Mesenchymal stem cell (in vitro differentiated cells and primary cell): ENCODE results near the gene KIF18A.
A peak's percentile ranks its signal among the peaks of the same experiment; 100 is the strongest.

Experiments
- DNase-seq: peaks from one replicate; pipeline ENCODE4 v3.0.0-alpha.2; 2013
- H2AFZ ChIP-seq: one replicate; pipeline ENCODE4 v1.6.1; 2013; ENCODE audit warnings: low read depth, mild to moderate bottlenecking, control low read depth, inconsistent platforms, low read length, moderate library complexity
- H2AK5ac ChIP-seq: 2 replicates; pipeline ENCODE4 v1.6.1; 2013; ENCODE audit warnings: low read length, moderate library complexity, mild to moderate bottlenecking, inconsistent platforms; ENCODE audit not compliant: severe bottlenecking
- H2BK120ac ChIP-seq: one replicate; pipeline ENCODE4 v1.6.1; 2013; ENCODE audit warnings: low read depth, mild to moderate bottlenecking, inconsistent platforms, low read length, moderate library complexity
- H2BK12ac ChIP-seq, 2 experiments: one replicate each; pipeline ENCODE4 v1.6.1; 2013; ENCODE audit warnings: inconsistent platforms in 2 of 2, low read length in 2 of 2, mild to moderate bottlenecking in 2 of 2, moderate library complexity in 2 of 2, control low read depth in 1 of 2
- H2BK15ac ChIP-seq: one replicate; pipeline ENCODE4 v1.6.1; 2013; ENCODE audit warnings: mild to moderate bottlenecking, low read depth, inconsistent platforms; ENCODE audit not compliant: poor library complexity, severe bottlenecking
- H2BK5ac ChIP-seq: 2 replicates; pipeline ENCODE4 v1.6.1; 2013; ENCODE audit warnings: low read depth, mild to moderate bottlenecking, low read length, control low read depth, inconsistent platforms; ENCODE audit not compliant: poor library complexity, severe bottlenecking
- H3K14ac ChIP-seq, 2 experiments: one replicate each; pipeline ENCODE4 v1.6.1; 2013; ENCODE audit warnings: inconsistent platforms in 2 of 2, low read length in 2 of 2, control low read depth in 1 of 2, mild to moderate bottlenecking in 1 of 2, moderate library complexity in 1 of 2
- H3K18ac ChIP-seq, 2 experiments: one replicate each; pipeline ENCODE4 v1.6.1; 2013; ENCODE audit warnings: inconsistent platforms in 2 of 2, low read length in 2 of 2, control low read depth in 1 of 2, low read depth in 1 of 2, mild to moderate bottlenecking in 1 of 2
- H3K23ac ChIP-seq, 2 experiments: one replicate each; pipeline ENCODE4 v1.6.1; 2013; ENCODE audit warnings: inconsistent platforms in 2 of 2, low read length in 2 of 2, mild to moderate bottlenecking in 2 of 2, moderate library complexity in 2 of 2, control low read depth in 1 of 2
- H3K27ac ChIP-seq: 2 replicates; pipeline ENCODE4 v1.5.1; 2013; ENCODE audit warnings: mild to moderate bottlenecking, moderate library complexity, low read length, control low read depth, inconsistent platforms; ENCODE audit not compliant: poor library complexity, severe bottlenecking
- H3K27me3 ChIP-seq, 2 experiments: 2 replicates each; pipeline versions ENCODE4 v1.6.1 to v1.7.0; 2013; ENCODE audit warnings: low read length in 2 of 2, mild to moderate bottlenecking in 2 of 2, moderate library complexity in 2 of 2, control low read depth in 1 of 2, inconsistent platforms in 1 of 2; ENCODE audit not compliant: control insufficient read depth in 1 of 2, insufficient read depth in 1 of 2
- H3K36me3 ChIP-seq, 2 experiments: 2 replicates each; pipeline versions ENCODE4 v1.6.1 to v1.7.0; 2013; ENCODE audit warnings: low read length in 2 of 2, control low read depth in 1 of 2, inconsistent platforms in 1 of 2, low read depth in 1 of 2, mild to moderate bottlenecking in 1 of 2; ENCODE audit not compliant: insufficient read depth in 2 of 2, control insufficient read depth in 1 of 2
- H3K4ac ChIP-seq, 2 experiments: one replicate each; pipeline ENCODE4 v1.6.1; 2013; ENCODE audit warnings: inconsistent platforms in 2 of 2, low read length in 2 of 2, mild to moderate bottlenecking in 2 of 2, moderate library complexity in 2 of 2, control low read depth in 1 of 2, low read depth in 1 of 2
- H3K4me1 ChIP-seq: 2 replicates; pipeline ENCODE4 v1.6.1; 2013; ENCODE audit warnings: low read depth, low read length, control low read depth; ENCODE audit not compliant: control insufficient read depth, insufficient read depth
- H3K4me2 ChIP-seq: 2 replicates; pipeline ENCODE4 v1.6.1; 2013; ENCODE audit warnings: low read length, mild to moderate bottlenecking, inconsistent platforms; ENCODE audit not compliant: poor library complexity, severe bottlenecking
- H3K4me3 ChIP-seq, 2 experiments: 2 replicates each; pipeline versions ENCODE4 v1.5.1 to v1.7.0; 2013; ENCODE audit warnings: low read length in 2 of 2, mild to moderate bottlenecking in 2 of 2, control low read depth in 1 of 2, low read depth in 1 of 2; ENCODE audit not compliant: insufficient read depth in 1 of 2
- H3K79me1 ChIP-seq: replicated peaks from 2 replicates; pipeline ENCODE4 v1.6.1; 2013; ENCODE audit warnings: mild to moderate bottlenecking, control low read depth, low read length, inconsistent platforms; ENCODE audit not compliant: poor library complexity, severe bottlenecking
- H3K9ac ChIP-seq: 2 replicates; pipeline ENCODE4 v1.7.0; 2013; ENCODE audit warnings: mild to moderate bottlenecking, low read length, moderate library complexity
- H3K9me3 ChIP-seq: 2 replicates; pipeline ENCODE4 v1.7.0; 2013; ENCODE audit warnings: mild to moderate bottlenecking, low read length; ENCODE audit not compliant: control insufficient read depth
- H4K8ac ChIP-seq: one replicate; pipeline ENCODE4 v1.6.1; 2013; ENCODE audit warnings: inconsistent platforms, mild to moderate bottlenecking, low read length, moderate library complexity
- H4K91ac ChIP-seq: one replicate; pipeline ENCODE4 v1.6.1; 2013; ENCODE audit warnings: mild to moderate bottlenecking, low read length, inconsistent platforms
- WGBS: methylation state at CpG from one replicate; pipeline ENCODE4 v1.1.7; 2013; ENCODE audit warnings: mixed read lengths; 5-methylcytosine and 5-hydroxymethylcytosine counted together

The KIF18A gene

GRCh38 chr11:27998552-27998951 is 109.4 kb downstream of the KIF18A start:
- Histone ChIP-seq H3K4ac (no peak overlapping the region), H4K8ac (no peak overlapping the region), H3K23ac (no peak overlapping the region), H3K4me3 (no peak overlapping the region), H3K18ac (no peak overlapping the region), H3K14ac (no peak overlapping the region), H2BK12ac (no peak overlapping the region), H3K79me1 (no peaks in the 10 kb centered on the region), H2BK15ac (no peak overlapping the region), H3K36me3 (peaks cover 0 to 7% of the 10 kb centered on the region in 2 experiments), H2BK120ac (no peak overlapping the region), H3K27me3 (no peaks in the 10 kb centered on the region), H2BK5ac (no peak overlapping the region), H3K27ac (no peak overlapping the region), H3K9me3 (peaks cover 41% of the 10 kb centered on the region), H2AFZ (no peak overlapping the region), H3K9ac (no peak overlapping the region), H3K4me2 (no peak overlapping the region), H4K91ac (no peak overlapping the region), H3K4me1 (no peaks in the 10 kb centered on the region), H2AK5ac (no peak overlapping the region)
- no peak for DNase-seq

- no peak overlapping the region for H4K91ac ChIP-seq
- 100% methylated on average over 2 of the region's 2 CpGs for WGBS
- no peak overlapping the region for H3K4me3 ChIP-seq
- no peaks in the 10 kb centered on the region for H3K79me1 ChIP-seq
- H2BK15ac ChIP-seq = no peak overlapping the region
- no peak overlapping the region for H3K4me2 ChIP-seq
- H3K4ac ChIP-seq = no peak overlapping the region
- H3K27me3 ChIP-seq = no peaks in the 10 kb centered on the region
- no peak overlapping the region for H3K18ac ChIP-seq
- H3K36me3 ChIP-seq = peaks cover 0 to 5% of the 10 kb centered on the region in 2 experiments
- H4K8ac ChIP-seq = no peak overlapping the region
- no peak overlapping the region for H2AFZ ChIP-seq
- H3K14ac ChIP-seq = no peak overlapping the region
- no peak for DNase-seq
- no peak overlapping the region for H2BK5ac ChIP-seq
- no peak overlapping the region for H3K27ac ChIP-seq
- no peak overlapping the region for H2BK120ac ChIP-seq
- no peak overlapping the region for H2BK12ac ChIP-seq
- H3K9me3 ChIP-seq = peaks cover 29% of the 10 kb centered on the region
- no peaks in the 10 kb centered on the region for H3K4me1 ChIP-seq
- H2AK5ac ChIP-seq = no peak overlapping the region
- no peak overlapping the region for H3K23ac ChIP-seq
- H3K9ac ChIP-seq = no peak overlapping the region
These were observed 110.6 kb downstream of the KIF18A start for GRCh38 chr11:27997344-27997743.

DNA sequence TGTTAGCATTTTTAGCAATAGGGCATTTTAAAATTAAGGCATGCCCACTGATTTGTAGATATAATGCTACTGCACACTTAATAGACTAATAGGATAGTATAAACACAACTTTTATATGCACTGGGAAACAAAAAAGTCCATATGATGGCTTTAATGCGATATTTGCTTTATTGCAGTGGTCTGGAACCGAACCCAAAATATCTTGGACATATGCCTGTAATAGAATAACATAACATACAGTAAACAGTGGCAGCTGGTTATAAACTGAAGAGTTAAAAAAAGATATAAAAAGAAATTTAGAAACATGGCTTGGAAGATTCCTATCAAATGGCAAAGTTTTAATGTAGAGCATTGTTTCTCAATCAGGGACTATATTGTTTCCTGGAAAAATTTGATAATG is 111.9 kb downstream of the KIF18A start:
- peaks cover 17% of the 10 kb centered on the region for H3K9me3 ChIP-seq
- no peak overlapping the region for H4K91ac ChIP-seq
- H3K79me1 ChIP-seq = no peaks in the 10 kb centered on the region
- no peak overlapping the region for H3K14ac ChIP-seq
- no CpG with 5 or more reads among the region's 2 CpGs for WGBS
- no peak overlapping the region for H3K4me3 ChIP-seq
- no peak overlapping the region for H3K27ac ChIP-seq
- H3K18ac ChIP-seq = no peak overlapping the region
- H3K23ac ChIP-seq = no peak overlapping the region
- no peaks in the 10 kb centered on the region for H3K4me1 ChIP-seq
- H3K36me3 ChIP-seq = no peaks in the 10 kb centered on the region
- no peak overlapping the region for H2BK15ac ChIP-seq
- H2AK5ac ChIP-seq = no peak overlapping the region
- no peak overlapping the region for H2BK5ac ChIP-seq
- DNase-seq = no peak
- no peak overlapping the region for H2BK12ac ChIP-seq
- no peak overlapping the region for H3K9ac ChIP-seq
- no peak overlapping the region for H4K8ac ChIP-seq
- no peak overlapping the region for H2BK120ac ChIP-seq
- H3K4me2 ChIP-seq = no peak overlapping the region
- no peak overlapping the region for H3K4ac ChIP-seq
- no peaks in the 10 kb centered on the region for H3K27me3 ChIP-seq
- H2AFZ ChIP-seq = no peak overlapping the region

DNA sequence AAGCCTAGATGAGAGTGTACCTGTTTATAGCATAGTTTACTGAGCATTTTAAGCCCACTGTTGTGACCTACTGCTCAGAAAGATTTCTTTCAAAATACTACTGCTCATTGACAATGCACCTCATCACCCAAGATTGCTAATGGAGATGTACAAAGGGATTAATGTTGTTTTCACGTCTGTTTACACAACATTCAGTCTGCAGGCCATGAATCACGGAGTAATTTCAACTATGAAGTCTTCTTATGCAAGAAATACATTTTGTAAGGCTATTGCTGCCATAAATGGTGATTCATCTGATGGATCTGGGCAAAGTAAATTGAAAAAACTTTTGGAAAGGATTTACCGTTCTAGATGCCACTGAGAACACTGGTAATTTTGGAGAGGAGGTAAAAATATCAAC is 112.9 kb downstream of the KIF18A start:
- Histone ChIP-seq H3K14ac (no peak overlapping the region), H3K9me3 (peaks cover 8% of the 10 kb centered on the region), H3K9ac (no peak overlapping the region), H2BK120ac (no peak overlapping the region), H3K4me3 (no peak overlapping the region), H3K23ac (no peak overlapping the region), H4K91ac (no peak overlapping the region), H2AFZ (no peak overlapping the region), H3K4ac (no peak overlapping the region), H3K36me3 (no peaks in the 10 kb centered on the region), H3K4me2 (no peak overlapping the region), H3K79me1 (no peaks in the 10 kb centered on the region), H4K8ac (no peak overlapping the region), H3K27me3 (no peaks in the 10 kb centered on the region), H2BK5ac (no peak overlapping the region), H2BK15ac (no peak overlapping the region), H2BK12ac (no peak overlapping the region), H3K27ac (no peak overlapping the region), H3K18ac (no peak overlapping the region), H2AK5ac (no peak overlapping the region), H3K4me1 (no peaks in the 10 kb centered on the region)
- peak; percentile 58 for DNase-seq
- 88% methylated on average over 3 of the region's 3 CpGs for WGBS
